CD14-positive monocyte (primary cell): Measurements from ENCODE around the gene EEF1A1. TPM values are rescaled to one million over a fixed set of nuclear protein-coding genes. Genes with fewer than 3 reads are reported as not detected.

Experiments used
- DNase-seq, 3 donors: peaks; one replicate each; pipeline ENCODE4 v3.0.0-alpha.2; 2011 to 2022
- H2AFZ ChIP-seq: 2 replicates; pipeline ENCODE4 v1.6.0; 2012; ENCODE audit warnings: mild to moderate bottlenecking, low read depth, low read length, inconsistent platforms; ENCODE audit not compliant: insufficient read depth, poor library complexity, severe bottlenecking
- H3K27ac ChIP-seq, 2 donors: 1 replicate in 1 of 2; 2 replicates in 1 of 2; pipeline ENCODE4 v1.5.1; 2012 to 2013; ENCODE audit warnings: low read length in 2 of 2, control low read depth in 1 of 2, inconsistent platforms in 1 of 2, low read depth in 1 of 2, mild to moderate bottlenecking in 1 of 2
- H3K27me3 ChIP-seq, 2 donors: one replicate each; pipeline versions ENCODE4 v1.6.0 to v1.6.1; 2011 to 2013; ENCODE audit warnings: low read length in 2 of 2; ENCODE audit not compliant: control insufficient read depth in 2 of 2, insufficient read depth in 2 of 2
- H3K36me3 ChIP-seq, 2 donors: replicated peaks in 1 of 2; 1 replicate in 1 of 2; 2 replicates in 1 of 2; pipeline versions ENCODE4 v1.5.1 to v1.6.1; 2012 to 2013; ENCODE audit warnings: low read length in 2 of 2, control low read depth in 1 of 2, inconsistent platforms in 1 of 2, mild to moderate bottlenecking in 1 of 2; ENCODE audit not compliant: insufficient read depth in 2 of 2, control insufficient read depth in 1 of 2
- H3K4me1 ChIP-seq, 2 donors: 1 replicate in 1 of 2; 2 replicates in 1 of 2; pipeline versions ENCODE4 v1.5.1 to v1.6.1; 2012 to 2013; ENCODE audit warnings: low read length in 2 of 2, control low read depth in 1 of 2, inconsistent platforms in 1 of 2, mild to moderate bottlenecking in 1 of 2, moderate library complexity in 1 of 2; ENCODE audit not compliant: insufficient read depth in 2 of 2, control insufficient read depth in 1 of 2
- H3K4me2 ChIP-seq: replicated peaks from 2 replicates; pipeline ENCODE3; 2012; ENCODE audit warnings: low read length, moderate library complexity, mild to moderate bottlenecking; ENCODE audit not compliant: poor library complexity, severe bottlenecking; ENCODE audit errors: extremely low read depth
- H3K4me3 ChIP-seq, 3 experiments: fragments of 200-600 bp in 1 of 3; sonication (generic) in 1 of 3; replicated peaks in 1 of 3; 1 replicate in 2 of 3; 2 replicates in 1 of 3; pipeline ENCODE4 v1.5.1; 2011 to 2013; ENCODE audit warnings: low read length in 3 of 3, mild to moderate bottlenecking in 3 of 3, control low read depth in 2 of 3, low read depth in 2 of 3, inconsistent platforms in 1 of 3, moderate library complexity in 1 of 3
- H3K79me2 ChIP-seq: 2 replicates; pipeline ENCODE4 v1.6.0; 2012; ENCODE audit warnings: mild to moderate bottlenecking, control low read depth, inconsistent platforms, low read length, moderate library complexity; ENCODE audit not compliant: insufficient read depth
- H3K9ac ChIP-seq: 2 replicates; pipeline ENCODE4 v1.6.0; 2017; ENCODE audit warnings: low read length, mild to moderate bottlenecking; ENCODE audit not compliant: insufficient read depth, poor library complexity, severe bottlenecking
- H3K9me3 ChIP-seq, 2 donors: replicated peaks in 1 of 2; 1 replicate in 1 of 2; 2 replicates in 1 of 2; pipeline versions ENCODE4 v1.5.1 to v1.6.1; 2012 to 2013; ENCODE audit warnings: low read length in 2 of 2, control low read depth in 1 of 2; ENCODE audit not compliant: control insufficient read depth in 1 of 2, insufficient read depth in 1 of 2
- H4K20me1 ChIP-seq: 2 replicates; pipeline ENCODE4 v1.6.0; 2012; ENCODE audit warnings: mild to moderate bottlenecking, low read length, control low read depth, moderate library complexity; ENCODE audit not compliant: insufficient read depth
- H3K27ac Mint-ChIP-seq, 7 donors: one replicate each; pipeline ENCODE4 v1.8.0; 2020; ENCODE audit warnings: mild to moderate bottlenecking in 7 of 7, mixed read lengths in 7 of 7, moderate library complexity in 6 of 7, inconsistent platforms in 2 of 7
- H3K27me3 Mint-ChIP-seq, 3 donors: one replicate each; pipeline ENCODE4 v1.8.0; 2021 to 2022; ENCODE audit warnings: low read depth in 3 of 3, mild to moderate bottlenecking in 3 of 3, mixed read lengths in 3 of 3, moderate library complexity in 3 of 3, inconsistent platforms in 1 of 3
- H3K36me3 Mint-ChIP-seq, 2 donors: one replicate each; pipeline ENCODE4 v1.8.0; 2020; ENCODE audit warnings: mixed read lengths in 2 of 2, inconsistent platforms in 1 of 2, mild to moderate bottlenecking in 1 of 2
- H3K4me1 Mint-ChIP-seq: one replicate; pipeline ENCODE4 v1.8.0; 2020; ENCODE audit warnings: mild to moderate bottlenecking, mixed read lengths
- H3K4me3 Mint-ChIP-seq, 2 donors: one replicate each; pipeline ENCODE4 v1.8.0; 2020; ENCODE audit warnings: mild to moderate bottlenecking in 2 of 2, mixed read lengths in 2 of 2, moderate library complexity in 1 of 2
- H3K9me3 Mint-ChIP-seq, 7 donors: one replicate each; pipeline ENCODE4 v1.8.0; 2020 to 2022; ENCODE audit warnings: mixed read lengths in 7 of 7, mild to moderate bottlenecking in 6 of 7, moderate library complexity in 6 of 7, inconsistent platforms in 2 of 7
- CTCF ChIP-seq: fragments of 200-600 bp; IDR thresholded peaks from one replicate; pipeline ENCODE4 v1.8.0; 2022; ENCODE audit warnings: antibody characterized with exemption, mild to moderate bottlenecking
- WGBS: methylation state at CpG from one replicate; pipeline ENCODE4 v1.1.5; 2013; ENCODE audit warnings: missing lambda C conversion rate; ENCODE audit not compliant: insufficient coverage; 5-methylcytosine and 5-hydroxymethylcytosine counted together
- intact Hi-C, 2 donors: fragments of 100-400 bp; cut with micrococcal nuclease; formaldehyde crosslinking; loops; one replicate each; pipeline versions ENCODE4 v1.15.0 to v1.15.1; 2023
- polyA plus RNA-seq, 3 donors: library from polyadenylated mRNA; depleted of rRNA in 1 of 3; unstranded in 2 of 3; stranded (reverse) in 1 of 3; fragments of 300-500 nt in 2 of 3; fragments of >200 nt in 1 of 3; fragmentation: Illumina TruSeq in 2 of 3; gene quantifications; 1 replicate in 2 of 3; 2 replicates in 1 of 3; pipeline ENCODE4 v1.2.3, GENCODE V29; 2012 to 2021

The EEF1A1 gene
- polyA plus RNA-seq, 3 donors, result 5,292 to 7,368 (median 5,586) TPM

- Histone ChIP-seq H3K9me3 (no peaks in the 10 kb centered on the region), H3K27ac (peak overlapping the region in 1 of 2 donors; percentile 23), H3K4me3 (no peak overlapping the region), H2AFZ (no peak overlapping the region), H3K36me3 (peaks cover 85 to 99% of the 10 kb centered on the region in 2 donors), H3K27me3 (no peaks in the 10 kb centered on the region), H3K79me2 (peaks cover 19% of the 10 kb centered on the region), H3K9ac (no peak overlapping the region), H3K4me1 (no peaks in the 10 kb centered on the region), H3K4me2 (no peak overlapping the region), H4K20me1 (no peaks in the 10 kb centered on the region)
- Mint-ChIP-seq H3K27me3 (no peaks in the 10 kb centered on the region), H3K4me1 (no peaks in the 10 kb centered on the region), H3K4me3 (no peak overlapping the region), H3K9me3 (peaks cover 0 to 2% (median 0%) of the 10 kb centered on the region in 7 donors), H3K36me3 (peaks cover 73 to 96% of the 10 kb centered on the region in 2 donors), H3K27ac (peak overlapping the region in 4 of 7 donors; percentile 41 to 69 (median 46))
- no peak for TF ChIP-seq CTCF
- no peak for DNase-seq
- intact Hi-C loops, result no loop called here
- WGBS, result 100% methylated on average over 1 of the region's 2 CpGs
Measured at GRCh38 chr6:73484438-73484837, 36.4 kb downstream of the EEF1A1 start.

DNA sequence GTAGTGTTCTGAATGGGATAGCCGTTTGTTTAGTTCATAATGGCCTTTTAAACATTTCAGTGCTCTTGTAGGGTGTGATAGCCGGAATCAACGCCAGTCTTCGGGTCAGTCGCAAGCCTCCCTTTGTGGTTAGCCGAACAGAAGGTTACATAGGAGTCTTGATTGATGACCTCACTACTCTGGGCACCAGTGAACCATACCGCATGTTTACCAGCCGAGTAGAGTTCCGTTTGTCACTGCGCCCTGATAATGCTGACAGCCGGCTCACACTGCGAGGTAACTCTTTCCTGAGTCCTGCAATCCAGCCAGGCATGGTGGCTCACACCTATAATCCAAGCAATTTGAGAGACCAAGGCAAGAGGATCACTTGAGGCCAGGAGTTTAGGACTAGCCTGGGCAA is 38.9 kb downstream of the EEF1A1 start:
- Mint-ChIP-seq H3K4me1 (no peaks in the 10 kb centered on the region), H3K4me3 (no peak overlapping the region), H3K27ac (peak overlapping the region in 1 of 7 donors; percentile 48), H3K36me3 (peaks cover 59 to 93% of the 10 kb centered on the region in 2 donors), H3K27me3 (no peaks in the 10 kb centered on the region), H3K9me3 (no peaks in the 10 kb centered on the region)
- H2AFZ ChIP-seq, result no peak overlapping the region
- H3K4me1 ChIP-seq, result no peaks in the 10 kb centered on the region
- no peak overlapping the region for H3K27ac ChIP-seq
- intact Hi-C loops, result no loop called here
- H3K9me3 ChIP-seq, result no peaks in the 10 kb centered on the region
- 96% methylated on average over 11 of the region's 12 CpGs for WGBS
- no peak overlapping the region for H3K4me3 ChIP-seq
- no peaks in the 10 kb centered on the region for H4K20me1 ChIP-seq
- no peak for TF ChIP-seq CTCF
- H3K27me3 ChIP-seq, result no peaks in the 10 kb centered on the region
- no peak overlapping the region for H3K4me2 ChIP-seq
- H3K36me3 ChIP-seq, result peaks cover 83 to 99% of the 10 kb centered on the region in 2 donors
- no peak for DNase-seq
- peaks cover 17% of the 10 kb centered on the region for H3K79me2 ChIP-seq
- H3K9ac ChIP-seq, result no peak overlapping the region
